HepG2 (cell line): ENCODE results near the gene CAD. TPM values are rescaled to one million over a fixed set of nuclear protein-coding genes. Genes with fewer than 3 reads are reported as not detected.

Experiments used
- ARNT ChIP-seq: fragments of 450-650 bp; IDR thresholded peaks from 2 replicates; pipeline ENCODE4 v1.6.1; 2017
- CBX2 ChIP-seq, 2 experiments: fragments of 200-600 bp in 1 of 2; sonication (generic); formaldehyde crosslinking in 1 of 2; IDR thresholded peaks; 2 replicates each; pipeline versions ENCODE4 v1.7.0 to v1.8.1; 2018 to 2022; ENCODE audit warnings: low read depth in 2 of 2, low read length in 1 of 2, mild to moderate bottlenecking in 1 of 2, missing genetic modification reagents in 1 of 2
- HNRNPH1 ChIP-seq: fragments of 200-400 bp; formaldehyde crosslinking; optimal IDR thresholded peaks from 2 replicates; pipeline ENCODE3; 2017; ENCODE audit warnings: mild to moderate bottlenecking, low read depth, low read length
- HOXA5 ChIP-seq: sonication (generic); formaldehyde crosslinking; IDR thresholded peaks from 2 replicates; pipeline ENCODE4 v1.4.0; 2020; ENCODE audit warnings: missing genetic modification reagents
- KMT2A ChIP-seq: sonication (generic); formaldehyde crosslinking; IDR thresholded peaks from 2 replicates; pipeline ENCODE4 v1.4.0; 2020; ENCODE audit warnings: missing genetic modification reagents
- NFYB ChIP-seq: sonication (generic); formaldehyde crosslinking; IDR thresholded peaks from 2 replicates; pipeline ENCODE4 v1.4.0; 2020; ENCODE audit warnings: missing genetic modification reagents
- NPAS2 ChIP-seq: sonication (generic); formaldehyde crosslinking; IDR thresholded peaks from 2 replicates; pipeline ENCODE4 v1.8.0; 2022; ENCODE audit warnings: mild to moderate bottlenecking, missing genetic modification reagents, borderline replicate concordance
- POLR2AphosphoS2 ChIP-seq: IDR thresholded peaks from 2 replicates; pipeline ENCODE4 v1.6.1; 2011; ENCODE audit warnings: low read depth, low read length, improper control_type of control experiment
- THYN1 ChIP-seq: sonication (generic); formaldehyde crosslinking; IDR thresholded peaks from 2 replicates; pipeline ENCODE4 v1.8.1; 2023; ENCODE audit warnings: low read depth, mild to moderate bottlenecking, moderate library complexity, missing genetic modification reagents, borderline replicate concordance
- ZNF101 ChIP-seq: sonication (generic); formaldehyde crosslinking; IDR thresholded peaks from 2 replicates; pipeline ENCODE4 v1.4.0; 2020; ENCODE audit warnings: mild to moderate bottlenecking, low read depth, missing genetic modification reagents, borderline replicate concordance
- ZNF660 ChIP-seq: sonication (generic); formaldehyde crosslinking; IDR thresholded peaks from 2 replicates; pipeline ENCODE4 v1.5.1; 2020; ENCODE audit warnings: mild to moderate bottlenecking, low read depth, missing genetic modification reagents, borderline replicate concordance
- ZNF703 ChIP-seq: sonication (generic); formaldehyde crosslinking; IDR thresholded peaks from 2 replicates; pipeline ENCODE4 v1.5.1; 2020; ENCODE audit warnings: missing genetic modification reagents, mild to moderate bottlenecking, moderate library complexity, borderline replicate concordance
- ZZZ3 ChIP-seq: sonication (generic); formaldehyde crosslinking; IDR thresholded peaks from 2 replicates; pipeline ENCODE4 v1.4.0; 2020; ENCODE audit warnings: missing genetic modification reagents, mild to moderate bottlenecking, borderline replicate concordance
- polyA plus RNA-seq, 8 experiments: library from polyadenylated mRNA; depleted of rRNA in 3 of 8; stranded (reverse) in 7 of 8; unstranded in 1 of 8; fragments of >200 nt; fragmentation: Illumina TruSeq in 4 of 8; extraction: Trizol in 4 of 8; gene quantifications; 2 replicates each; pipeline versions ENCODE4 v1.2.1 to v1.2.3, GENCODE V29; 2011 to 2016; ENCODE audit warnings: low read depth in 4 of 8, missing spikeins in 1 of 8, mixed read lengths in 1 of 8; ENCODE audit not compliant: insufficient read depth in 1 of 8
- total RNA-seq, 5 experiments: library from RNA; depleted of rRNA; stranded (reverse); fragments of >200 nt; fragmentation: Illumina TruSeq; extraction: Trizol; gene quantifications; 2 replicates each; pipeline ENCODE4 v1.2.3, GENCODE V29; 2016; ENCODE audit warnings: low read depth in 1 of 5
- TF ChIP-seq, protein P1 (sequence below): IDR thresholded peaks from 2 replicates; pipeline ENCODE4 v1.6.1; 2016; ENCODE audit warnings: control low read depth
- TF ChIP-seq, protein P2 (sequence below): IDR thresholded peaks from 2 replicates; pipeline ENCODE4 v1.6.1; 2016; ENCODE audit warnings: mild to moderate bottlenecking, missing biosample characterization, missing genetic modification reagents
- TF ChIP-seq, protein P3 (sequence below): IDR thresholded peaks from 2 replicates; pipeline ENCODE4 v1.6.1; 2018; ENCODE audit warnings: missing genetic modification reagents, mild to moderate bottlenecking, missing compliant biosample characterization
- TF ChIP-seq, protein P4 (sequence below): sonication (generic); formaldehyde crosslinking; IDR thresholded peaks from 2 replicates; pipeline ENCODE4 v1.5.0; 2020; ENCODE audit warnings: mild to moderate bottlenecking, missing genetic modification reagents
- TF ChIP-seq, protein P5 (sequence below): sonication (generic); formaldehyde crosslinking; IDR thresholded peaks from 2 replicates; pipeline ENCODE4 v1.4.0; 2020; ENCODE audit warnings: missing genetic modification reagents
- TF ChIP-seq, protein P6 (sequence below): sonication (generic); formaldehyde crosslinking; IDR thresholded peaks from 2 replicates; pipeline ENCODE4 v1.5.1; 2020; ENCODE audit warnings: mild to moderate bottlenecking, moderate library complexity, missing genetic modification reagents

CAD gene
- total and polyA plus RNA-seq, 2 of the 13 experiments (the other 11 are each of a cell fraction or from before 2014, with no cell fraction given), result 21.7 to 37.0 TPM

DNA sequence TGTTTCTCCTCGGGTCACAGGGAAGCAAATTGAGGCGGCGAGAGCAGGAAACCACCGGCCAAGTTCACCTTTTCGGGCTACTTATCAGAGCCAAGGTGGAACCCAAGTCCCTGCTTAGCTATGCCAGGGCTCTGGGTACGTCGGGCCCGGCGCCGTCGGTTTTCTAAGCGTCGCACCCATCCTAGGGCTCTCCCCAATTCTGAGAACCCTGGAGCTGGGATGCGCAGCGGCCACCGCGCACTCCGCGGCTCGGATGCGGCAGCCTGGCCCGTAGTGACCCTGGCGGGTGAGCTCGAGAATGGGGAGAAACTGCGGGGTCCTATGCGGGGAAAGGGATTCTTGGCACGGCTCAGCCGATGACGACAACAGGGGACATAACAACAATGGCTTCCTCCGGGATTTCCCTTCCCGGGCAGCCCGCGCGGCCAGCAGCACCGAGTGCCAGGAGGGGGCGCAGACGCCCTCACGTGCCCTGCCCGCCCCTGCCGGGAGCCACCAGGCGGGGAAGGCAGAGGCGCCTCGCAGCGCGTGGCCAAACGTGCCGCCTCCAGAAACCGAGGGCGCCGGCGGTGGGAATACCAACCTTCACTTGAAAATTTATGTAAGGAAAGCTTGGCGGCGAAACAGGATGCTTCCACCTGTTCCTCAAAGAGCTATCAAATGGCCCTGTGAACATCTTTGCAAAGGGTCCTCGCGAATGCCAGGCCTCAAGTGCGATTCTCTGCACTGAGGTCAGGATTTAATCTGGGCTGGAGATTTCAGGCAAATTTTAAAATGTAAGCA lies 47.8 kb downstream of the CAD start (continued):
- TF ChIP-seq, protein P1, sequence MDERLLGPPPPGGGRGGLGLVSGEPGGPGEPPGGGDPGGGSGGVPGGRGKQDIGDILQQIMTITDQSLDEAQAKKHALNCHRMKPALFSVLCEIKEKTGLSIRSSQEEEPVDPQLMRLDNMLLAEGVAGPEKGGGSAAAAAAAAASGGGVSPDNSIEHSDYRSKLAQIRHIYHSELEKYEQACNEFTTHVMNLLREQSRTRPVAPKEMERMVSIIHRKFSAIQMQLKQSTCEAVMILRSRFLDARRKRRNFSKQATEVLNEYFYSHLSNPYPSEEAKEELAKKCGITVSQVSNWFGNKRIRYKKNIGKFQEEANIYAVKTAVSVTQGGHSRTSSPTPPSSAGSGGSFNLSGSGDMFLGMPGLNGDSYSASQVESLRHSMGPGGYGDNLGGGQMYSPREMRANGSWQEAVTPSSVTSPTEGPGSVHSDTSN (CRISPR knock-in tag), result no peak
- 0 out of 2 replicates have a peak, but pooled peaks have one; percentile 21 for TF ChIP-seq NPAS2 (CRISPR knock-in tag)
- TF ChIP-seq, protein P2, sequence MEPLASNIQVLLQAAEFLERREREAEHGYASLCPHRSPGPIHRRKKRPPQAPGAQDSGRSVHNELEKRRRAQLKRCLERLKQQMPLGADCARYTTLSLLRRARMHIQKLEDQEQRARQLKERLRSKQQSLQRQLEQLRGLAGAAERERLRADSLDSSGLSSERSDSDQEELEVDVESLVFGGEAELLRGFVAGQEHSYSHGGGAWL (CRISPR knock-in tag), result peak; percentile 86
- TF ChIP-seq, protein P3, sequence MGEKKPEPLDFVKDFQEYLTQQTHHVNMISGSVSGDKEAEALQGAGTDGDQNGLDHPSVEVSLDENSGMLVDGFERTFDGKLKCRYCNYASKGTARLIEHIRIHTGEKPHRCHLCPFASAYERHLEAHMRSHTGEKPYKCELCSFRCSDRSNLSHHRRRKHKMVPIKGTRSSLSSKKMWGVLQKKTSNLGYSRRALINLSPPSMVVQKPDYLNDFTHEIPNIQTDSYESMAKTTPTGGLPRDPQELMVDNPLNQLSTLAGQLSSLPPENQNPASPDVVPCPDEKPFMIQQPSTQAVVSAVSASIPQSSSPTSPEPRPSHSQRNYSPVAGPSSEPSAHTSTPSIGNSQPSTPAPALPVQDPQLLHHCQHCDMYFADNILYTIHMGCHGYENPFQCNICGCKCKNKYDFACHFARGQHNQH (CRISPR knock-in tag), result 0 out of 2 replicates have a peak, but pooled peaks have one; percentile 59
- TF ChIP-seq NFYB, result peak; percentile 36; the same call in 1 of the 2 replicates
- peak; percentile 72; the same call in 1 of the 2 replicates for TF ChIP-seq HOXA5
- no peak for TF ChIP-seq THYN1 (CRISPR knock-in tag)
- TF ChIP-seq POLR2AphosphoS2, result no peak
- 0 out of 2 replicates have a peak, but pooled peaks have one; percentile 80 for TF ChIP-seq ZNF703 (CRISPR knock-in tag)
- TF ChIP-seq, protein P4, sequence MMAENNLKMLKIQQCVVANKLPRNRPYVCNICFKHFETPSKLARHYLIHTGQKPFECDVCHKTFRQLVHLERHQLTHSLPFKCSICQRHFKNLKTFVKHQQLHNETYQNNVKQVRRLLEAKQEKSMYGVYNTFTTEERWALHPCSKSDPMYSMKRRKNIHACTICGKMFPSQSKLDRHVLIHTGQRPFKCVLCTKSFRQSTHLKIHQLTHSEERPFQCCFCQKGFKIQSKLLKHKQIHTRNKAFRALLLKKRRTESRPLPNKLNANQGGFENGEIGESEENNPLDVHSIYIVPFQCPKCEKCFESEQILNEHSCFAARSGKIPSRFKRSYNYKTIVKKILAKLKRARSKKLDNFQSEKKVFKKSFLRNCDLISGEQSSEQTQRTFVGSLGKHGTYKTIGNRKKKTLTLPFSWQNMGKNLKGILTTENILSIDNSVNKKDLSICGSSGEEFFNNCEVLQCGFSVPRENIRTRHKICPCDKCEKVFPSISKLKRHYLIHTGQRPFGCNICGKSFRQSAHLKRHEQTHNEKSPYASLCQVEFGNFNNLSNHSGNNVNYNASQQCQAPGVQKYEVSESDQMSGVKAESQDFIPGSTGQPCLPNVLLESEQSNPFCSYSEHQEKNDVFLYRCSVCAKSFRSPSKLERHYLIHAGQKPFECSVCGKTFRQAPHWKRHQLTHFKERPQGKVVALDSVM (CRISPR knock-in tag), result peak; percentile 56; the same call in 1 of the 2 replicates
- TF ChIP-seq, protein P5, sequence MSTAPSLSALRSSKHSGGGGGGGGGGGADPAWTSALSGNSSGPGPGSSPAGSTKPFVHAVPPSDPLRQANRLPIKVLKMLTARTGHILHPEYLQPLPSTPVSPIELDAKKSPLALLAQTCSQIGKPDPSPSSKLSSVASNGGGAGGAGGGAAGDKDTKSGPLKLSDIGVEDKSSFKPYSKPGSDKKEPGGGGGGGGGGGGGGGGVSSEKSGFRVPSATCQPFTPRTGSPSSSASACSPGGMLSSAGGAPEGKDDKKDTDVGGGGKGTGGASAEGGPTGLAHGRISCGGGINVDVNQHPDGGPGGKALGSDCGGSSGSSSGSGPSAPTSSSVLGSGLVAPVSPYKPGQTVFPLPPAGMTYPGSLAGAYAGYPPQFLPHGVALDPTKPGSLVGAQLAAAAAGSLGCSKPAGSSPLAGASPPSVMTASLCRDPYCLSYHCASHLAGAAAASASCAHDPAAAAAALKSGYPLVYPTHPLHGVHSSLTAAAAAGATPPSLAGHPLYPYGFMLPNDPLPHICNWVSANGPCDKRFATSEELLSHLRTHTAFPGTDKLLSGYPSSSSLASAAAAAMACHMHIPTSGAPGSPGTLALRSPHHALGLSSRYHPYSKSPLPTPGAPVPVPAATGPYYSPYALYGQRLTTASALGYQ (CRISPR knock-in tag), result peak; percentile 32; the same call in 1 of the 2 replicates
- no peak for TF ChIP-seq ZZZ3 (CRISPR knock-in tag)
- TF ChIP-seq ZNF101 (CRISPR knock-in tag), result no peak
- no peak; the same call in 1 of the 2 replicates for TF ChIP-seq KMT2A
- TF ChIP-seq CBX2 (IDR thresholded peaks at IDR 0.05; ENCODE audit: low read depth, low read length), result no peak
- peak; percentile 95; the same call in 1 of the 2 replicates for TF ChIP-seq CBX2 (CRISPR knock-in tag; IDR thresholded peaks at IDR 0.05; ENCODE audit: low read depth)
- no peak for TF ChIP-seq ARNT
- TF ChIP-seq ZNF660 (CRISPR knock-in tag), result no peak
- TF ChIP-seq HNRNPH1, result no peak
- TF ChIP-seq, protein P6, sequence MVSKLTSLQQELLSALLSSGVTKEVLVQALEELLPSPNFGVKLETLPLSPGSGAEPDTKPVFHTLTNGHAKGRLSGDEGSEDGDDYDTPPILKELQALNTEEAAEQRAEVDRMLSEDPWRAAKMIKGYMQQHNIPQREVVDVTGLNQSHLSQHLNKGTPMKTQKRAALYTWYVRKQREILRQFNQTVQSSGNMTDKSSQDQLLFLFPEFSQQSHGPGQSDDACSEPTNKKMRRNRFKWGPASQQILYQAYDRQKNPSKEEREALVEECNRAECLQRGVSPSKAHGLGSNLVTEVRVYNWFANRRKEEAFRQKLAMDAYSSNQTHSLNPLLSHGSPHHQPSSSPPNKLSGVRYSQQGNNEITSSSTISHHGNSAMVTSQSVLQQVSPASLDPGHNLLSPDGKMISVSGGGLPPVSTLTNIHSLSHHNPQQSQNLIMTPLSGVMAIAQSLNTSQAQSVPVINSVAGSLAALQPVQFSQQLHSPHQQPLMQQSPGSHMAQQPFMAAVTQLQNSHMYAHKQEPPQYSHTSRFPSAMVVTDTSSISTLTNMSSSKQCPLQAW (CRISPR knock-in tag), result peak; percentile 65; the same call in 1 of the 2 replicates
